ENCODE data around the gene VGLL4.

DNA sequence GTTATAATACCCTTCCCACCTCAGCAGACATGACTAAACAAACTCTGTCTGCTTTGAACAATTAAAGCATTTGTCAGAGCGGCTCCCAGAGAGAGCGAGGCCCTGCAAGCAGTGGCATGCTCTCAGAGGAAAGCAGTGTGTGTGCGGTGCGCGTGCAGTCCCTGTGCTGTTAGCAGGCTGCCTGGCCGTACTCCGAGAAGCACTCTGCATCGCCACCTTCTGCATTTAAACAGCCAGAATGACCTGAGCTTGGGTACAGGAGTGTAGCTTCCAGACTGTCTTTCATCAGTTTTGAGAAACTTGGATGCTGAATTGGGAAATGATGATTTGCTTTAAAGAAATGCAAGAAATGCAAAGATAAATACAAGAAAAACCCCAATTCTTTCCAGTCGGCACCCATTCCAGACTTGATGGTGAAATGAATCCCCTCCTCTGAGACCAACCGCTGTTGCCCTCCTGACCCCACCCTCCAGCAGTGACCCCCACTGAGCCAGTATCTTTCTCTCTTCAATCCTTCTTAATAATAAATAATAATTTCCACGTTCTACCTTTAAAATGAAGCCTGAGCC lies 113.5 kb downstream of the VGLL4 start:
- TF ChIP-seq POLR2AphosphoS5 (IDR thresholded peaks at IDR 0.05) (peak; percentile 70), POLR2A (IDR thresholded peaks at IDR 0.05) (no peak)
- TF ChIP-seq, protein P1, sequence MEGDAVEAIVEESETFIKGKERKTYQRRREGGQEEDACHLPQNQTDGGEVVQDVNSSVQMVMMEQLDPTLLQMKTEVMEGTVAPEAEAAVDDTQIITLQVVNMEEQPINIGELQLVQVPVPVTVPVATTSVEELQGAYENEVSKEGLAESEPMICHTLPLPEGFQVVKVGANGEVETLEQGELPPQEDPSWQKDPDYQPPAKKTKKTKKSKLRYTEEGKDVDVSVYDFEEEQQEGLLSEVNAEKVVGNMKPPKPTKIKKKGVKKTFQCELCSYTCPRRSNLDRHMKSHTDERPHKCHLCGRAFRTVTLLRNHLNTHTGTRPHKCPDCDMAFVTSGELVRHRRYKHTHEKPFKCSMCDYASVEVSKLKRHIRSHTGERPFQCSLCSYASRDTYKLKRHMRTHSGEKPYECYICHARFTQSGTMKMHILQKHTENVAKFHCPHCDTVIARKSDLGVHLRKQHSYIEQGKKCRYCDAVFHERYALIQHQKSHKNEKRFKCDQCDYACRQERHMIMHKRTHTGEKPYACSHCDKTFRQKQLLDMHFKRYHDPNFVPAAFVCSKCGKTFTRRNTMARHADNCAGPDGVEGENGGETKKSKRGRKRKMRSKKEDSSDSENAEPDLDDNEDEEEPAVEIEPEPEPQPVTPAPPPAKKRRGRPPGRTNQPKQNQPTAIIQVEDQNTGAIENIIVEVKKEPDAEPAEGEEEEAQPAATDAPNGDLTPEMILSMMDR (IDR thresholded peaks at IDR 0.05) = peak in 1 of 4 experiments; percentile 23

Data from prostate gland (tissue), 2 donors.